ENCODE data around the gene LIMS2. TPM values are rescaled to one million over a fixed set of nuclear protein-coding genes. Genes with fewer than 3 reads are reported as not detected.

LIMS2 gene
- polyA plus RNA-seq, 1 experiment: 46.1 TPM

DNA sequence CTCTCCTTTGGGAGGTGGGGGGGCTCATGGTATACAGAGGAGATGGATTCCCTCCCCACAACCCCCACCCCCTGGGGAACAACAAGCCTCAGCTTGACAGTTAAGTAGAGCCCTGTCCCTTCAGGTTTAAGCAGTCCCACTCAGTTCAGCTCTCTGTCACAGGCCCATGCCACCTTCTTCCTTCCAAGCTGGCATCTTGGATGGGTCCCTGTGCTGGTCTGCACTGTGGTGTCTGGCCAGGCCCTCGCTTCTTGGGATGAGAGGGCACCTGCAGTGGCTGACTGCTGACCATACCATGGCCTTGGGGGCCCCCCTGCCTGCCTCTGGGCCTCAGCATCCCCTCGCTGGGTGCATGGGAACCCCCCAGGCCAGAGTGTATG, 49.8 kb downstream of the LIMS2 start:
- no peak overlapping the region for H3K4me3 ChIP-seq (ENCODE audit: low read depth, low read length)
- no peaks in the 10 kb centered on the region for H3K27me3 ChIP-seq (ENCODE audit: control insufficient read depth, insufficient read depth, low read length)
- no peak for DNase-seq (ENCODE audit: low read depth)
- ChIA-PET POLR2A (no interaction called here), CTCF (no interaction called here)
- TF ChIP-seq, protein P1, sequence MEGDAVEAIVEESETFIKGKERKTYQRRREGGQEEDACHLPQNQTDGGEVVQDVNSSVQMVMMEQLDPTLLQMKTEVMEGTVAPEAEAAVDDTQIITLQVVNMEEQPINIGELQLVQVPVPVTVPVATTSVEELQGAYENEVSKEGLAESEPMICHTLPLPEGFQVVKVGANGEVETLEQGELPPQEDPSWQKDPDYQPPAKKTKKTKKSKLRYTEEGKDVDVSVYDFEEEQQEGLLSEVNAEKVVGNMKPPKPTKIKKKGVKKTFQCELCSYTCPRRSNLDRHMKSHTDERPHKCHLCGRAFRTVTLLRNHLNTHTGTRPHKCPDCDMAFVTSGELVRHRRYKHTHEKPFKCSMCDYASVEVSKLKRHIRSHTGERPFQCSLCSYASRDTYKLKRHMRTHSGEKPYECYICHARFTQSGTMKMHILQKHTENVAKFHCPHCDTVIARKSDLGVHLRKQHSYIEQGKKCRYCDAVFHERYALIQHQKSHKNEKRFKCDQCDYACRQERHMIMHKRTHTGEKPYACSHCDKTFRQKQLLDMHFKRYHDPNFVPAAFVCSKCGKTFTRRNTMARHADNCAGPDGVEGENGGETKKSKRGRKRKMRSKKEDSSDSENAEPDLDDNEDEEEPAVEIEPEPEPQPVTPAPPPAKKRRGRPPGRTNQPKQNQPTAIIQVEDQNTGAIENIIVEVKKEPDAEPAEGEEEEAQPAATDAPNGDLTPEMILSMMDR (IDR thresholded peaks at IDR 0.05; ENCODE audit: insufficient read depth, low read depth, low read length): no peak
- no peaks in the 10 kb centered on the region for H3K36me3 ChIP-seq (ENCODE audit: control insufficient read depth, insufficient read depth, low read length)

DNA sequence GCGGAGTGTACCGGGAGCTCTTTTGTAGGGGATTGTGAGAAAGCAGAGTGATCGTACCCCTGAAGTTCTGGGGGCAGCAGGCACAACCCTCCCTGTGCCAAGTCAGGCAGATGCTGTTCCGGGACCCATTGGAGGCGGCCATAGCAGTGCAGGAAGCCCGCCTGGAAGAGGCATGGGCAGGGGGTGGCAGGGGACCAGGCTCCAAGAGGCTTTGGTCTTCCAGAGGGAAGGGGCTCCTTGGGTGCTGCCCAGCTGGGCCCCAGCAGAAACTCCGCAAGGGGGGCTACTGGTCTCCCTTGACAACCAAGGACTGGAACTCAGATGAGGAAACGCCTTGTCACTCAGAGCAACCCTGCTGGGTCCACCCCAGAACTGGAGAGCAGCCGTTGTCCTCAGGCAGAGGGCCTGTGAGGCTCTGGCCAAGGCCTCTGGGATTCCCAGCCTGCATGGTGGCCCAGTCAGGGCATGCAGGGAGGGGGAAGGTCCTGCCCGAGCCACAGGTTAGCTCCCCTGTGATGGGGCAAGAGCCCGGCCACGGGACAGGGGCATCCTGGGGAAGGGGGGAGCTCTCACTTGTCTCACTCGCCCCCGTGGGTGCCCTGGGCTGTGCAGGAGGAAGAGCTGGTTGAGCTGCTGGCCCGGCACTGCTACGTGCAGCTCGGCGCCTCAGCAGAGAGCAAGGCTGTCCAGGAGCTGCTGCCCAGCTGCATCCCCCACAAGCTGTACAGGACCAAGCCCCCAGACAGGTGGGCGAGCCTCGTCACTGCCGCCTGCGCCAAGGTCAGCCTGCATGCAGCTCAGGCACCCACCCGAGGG, 50.4 kb downstream of the LIMS2 start:
- CTCF ChIA-PET: no interaction called here

DNA sequence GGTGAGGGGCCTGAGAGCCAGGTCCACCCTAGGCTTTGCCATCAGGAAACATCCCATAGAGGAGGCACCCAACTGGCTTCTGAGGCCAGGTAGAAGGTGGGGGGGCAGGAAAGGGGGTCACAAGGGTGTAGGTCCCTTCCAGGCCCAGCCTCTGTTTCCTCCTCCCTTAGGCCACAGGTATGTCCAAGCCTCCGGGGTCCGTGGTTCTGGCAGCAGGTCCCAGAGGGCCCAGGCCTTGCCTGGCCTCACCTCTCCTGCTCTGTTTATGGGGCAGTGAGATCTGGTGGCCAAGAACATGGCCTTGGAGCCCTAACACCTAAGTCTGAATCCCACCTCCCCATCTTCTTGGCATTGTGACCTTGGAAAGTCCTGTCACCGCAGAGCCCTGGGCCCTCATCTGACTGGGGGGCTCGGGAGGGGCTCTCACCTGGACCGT, 51.0 kb downstream of the LIMS2 start:
- Histone ChIP-seq H3K27me3 (ENCODE audit: control insufficient read depth, insufficient read depth, low read length) (no peaks in the 10 kb centered on the region), H3K36me3 (ENCODE audit: control insufficient read depth, insufficient read depth, low read length) (no peaks in the 10 kb centered on the region), H3K4me3 (ENCODE audit: low read depth, low read length) (no peak overlapping the region)
- CTCF ChIA-PET: no interaction called here
- DNase-seq (ENCODE audit: low read depth): no peak
- TF ChIP-seq, protein P1 (IDR thresholded peaks at IDR 0.05; ENCODE audit: insufficient read depth, low read depth, low read length): no peak
- POLR2A ChIA-PET: no interaction called here

More for the DNA sequence above, 50.4 kb downstream of the LIMS2 start:
- POLR2A ChIA-PET: no interaction called here
- TF ChIP-seq, protein P1 (IDR thresholded peaks at IDR 0.05; ENCODE audit: insufficient read depth, low read depth, low read length): no peak
- Histone ChIP-seq H3K36me3 (ENCODE audit: control insufficient read depth, insufficient read depth, low read length) (no peaks in the 10 kb centered on the region), H3K4me3 (ENCODE audit: low read depth, low read length) (no peak overlapping the region), H3K27me3 (ENCODE audit: control insufficient read depth, insufficient read depth, low read length) (no peaks in the 10 kb centered on the region)
- no peak for DNase-seq (ENCODE audit: low read depth)

DNA sequence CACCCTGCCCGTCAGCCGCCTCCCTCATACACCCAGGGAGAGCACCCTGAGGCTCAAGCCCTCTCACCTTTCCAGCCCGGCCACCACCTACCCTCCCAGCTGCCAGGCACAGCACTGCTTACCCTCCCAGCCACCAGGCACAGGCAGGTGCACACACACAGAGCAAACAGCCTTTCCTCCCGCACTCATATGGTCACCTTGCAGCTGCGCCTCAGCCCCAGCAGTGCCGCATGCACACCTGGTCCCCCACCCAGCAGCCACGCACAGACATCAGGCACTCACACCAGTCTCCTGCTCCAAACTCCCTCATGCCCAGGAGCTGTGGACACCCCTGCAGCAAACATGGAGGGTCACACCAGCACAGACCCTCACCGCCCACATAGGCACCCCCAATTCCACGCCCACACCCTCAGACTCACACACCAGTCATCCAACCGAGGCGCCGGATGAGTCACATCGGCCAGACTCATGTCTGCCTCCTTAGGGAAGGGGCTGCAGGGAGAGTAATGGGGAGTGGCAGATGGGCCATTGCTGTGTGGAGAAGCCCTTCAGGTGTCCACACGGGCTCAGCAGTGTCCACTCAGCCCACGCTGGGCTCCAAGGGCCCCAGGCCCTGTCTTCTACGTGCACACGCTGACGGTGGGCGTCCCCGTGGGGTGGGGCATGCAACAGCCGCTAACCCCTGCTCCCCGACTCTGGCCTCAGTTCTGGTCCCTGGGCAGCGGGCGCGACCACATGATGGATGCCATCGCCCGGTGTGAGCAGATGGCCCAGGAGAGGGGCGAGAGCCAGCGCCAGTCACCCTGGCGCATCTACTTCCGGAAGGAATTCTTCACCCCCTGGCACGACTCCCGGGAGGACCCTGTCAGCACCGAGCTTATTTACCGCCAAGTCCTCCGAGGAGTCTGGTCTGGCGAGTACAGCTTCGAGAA, 51.7 kb downstream of the LIMS2 start:
- TF ChIP-seq, protein P1 (IDR thresholded peaks at IDR 0.05; ENCODE audit: insufficient read depth, low read depth, low read length): no peak
- no peak for DNase-seq (ENCODE audit: low read depth)
- Histone ChIP-seq H3K27me3 (ENCODE audit: control insufficient read depth, insufficient read depth, low read length) (no peaks in the 10 kb centered on the region), H3K4me3 (ENCODE audit: low read depth, low read length) (no peak overlapping the region), H3K36me3 (ENCODE audit: control insufficient read depth, insufficient read depth, low read length) (no peaks in the 10 kb centered on the region)
- POLR2A ChIA-PET: no interaction called here
- CTCF ChIA-PET: no interaction called here

Measured in BJ (cell line).